ENCODE data around the gene SLC10A1.

The SLC10A1 gene

DNA sequence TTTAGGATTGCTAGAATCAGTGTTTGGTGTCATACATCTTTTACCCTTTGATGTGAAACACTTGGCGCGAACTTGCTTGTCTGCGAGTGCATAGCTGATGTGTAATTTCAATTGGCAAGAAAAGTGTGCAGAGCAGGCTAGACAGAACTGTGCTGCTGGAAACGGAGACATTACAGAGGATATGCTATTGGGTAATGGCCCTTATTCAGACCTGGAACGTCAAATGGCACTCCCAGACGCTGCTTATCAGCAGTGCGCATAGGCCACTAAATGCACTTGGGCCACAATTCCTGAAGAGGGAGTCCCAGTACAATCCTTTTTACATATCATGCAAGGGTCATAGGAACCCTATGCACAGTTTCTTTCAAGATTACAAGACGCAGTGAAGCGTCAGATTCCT, 15.7 kb upstream of the SLC10A1 start:
- peak; percentile 38 for DNase-seq
- in situ Hi-C loops (cut with MboI; ENCODE audit: low pct_unique_long_range_greater_than_20kb, low sequenced_read_pairs): loop anchor here (25.0 kb wide), 1 partner anchor 500 kb away; no protein-coding TSS in a partner anchor

- no peak for DNase-seq
- in situ Hi-C loops (cut with MboI; ENCODE audit: low pct_unique_long_range_greater_than_20kb, low sequenced_read_pairs): loop anchor here (25.0 kb wide), 1 partner anchor 500 kb away; no protein-coding TSS in a partner anchor
Measured at GRCh38 chr14:69811868-69812252, 14.8 kb upstream of the SLC10A1 start.

GRCh38 chr14:69811227-69811867, 14.3 kb upstream of the SLC10A1 start:
- no peak for DNase-seq
- in situ Hi-C loops (cut with MboI; ENCODE audit: low pct_unique_long_range_greater_than_20kb, low sequenced_read_pairs): loop anchor here (25.0 kb wide), 1 partner anchor 501 kb away; no protein-coding TSS in a partner anchor

DNA sequence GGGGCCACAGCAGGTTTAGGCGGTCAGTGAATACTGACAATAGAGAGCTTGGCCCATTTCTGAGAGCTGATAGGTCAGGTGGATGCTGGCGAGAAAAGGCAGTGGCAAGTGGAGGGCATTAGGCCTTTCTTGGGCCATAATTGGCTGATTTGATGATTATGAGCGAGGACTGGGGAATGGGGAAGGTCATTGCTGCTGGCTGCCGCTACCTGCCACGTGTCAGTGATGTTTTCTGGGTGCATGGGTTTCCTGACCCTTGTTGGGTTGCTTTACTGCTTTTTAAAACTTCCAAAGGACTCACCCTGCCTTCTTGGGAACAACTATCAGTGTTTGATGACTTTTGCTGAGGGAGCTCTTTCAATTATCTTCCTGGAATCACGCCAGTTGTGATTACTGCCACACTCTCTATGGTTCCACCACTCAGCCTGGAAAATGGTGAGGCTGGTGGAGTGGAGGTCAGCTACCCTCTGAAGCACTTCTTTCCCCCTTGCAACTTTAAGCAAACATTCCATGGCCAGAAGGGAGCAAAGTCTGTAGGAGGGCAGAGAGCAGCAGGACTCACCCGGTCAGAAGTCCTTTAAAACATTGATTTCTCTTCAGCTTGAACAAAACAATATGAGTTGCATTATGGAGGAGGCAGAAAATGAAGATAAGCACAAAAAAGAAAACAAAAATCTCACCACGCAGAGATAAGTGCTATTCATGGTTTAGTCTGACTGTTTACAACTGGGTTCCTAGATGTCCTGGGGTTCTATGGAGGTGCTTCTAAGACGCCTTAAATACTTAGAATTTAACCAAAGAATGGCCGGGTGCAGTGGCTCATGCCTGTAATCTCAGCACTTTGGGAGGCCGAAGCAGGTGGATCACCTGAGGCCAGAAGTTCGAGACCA, 12.1 kb upstream of the SLC10A1 start:
- in situ Hi-C loops (cut with MboI; ENCODE audit: low pct_unique_long_range_greater_than_20kb, low sequenced_read_pairs): loop anchor here (25.0 kb wide), 1 partner anchor 503 kb away; no protein-coding TSS in a partner anchor

GRCh38 chr14:69807192-69807591, 10.2 kb upstream of the SLC10A1 start:
- DNase-seq: no peak
- in situ Hi-C loops (cut with MboI; ENCODE audit: low pct_unique_long_range_greater_than_20kb, low sequenced_read_pairs): loop anchor here (25.0 kb wide), 1 partner anchor 505 kb away; no protein-coding TSS in a partner anchor

More for the DNA sequence above, 12.1 kb upstream of the SLC10A1 start:
- no peak for DNase-seq

DNA sequence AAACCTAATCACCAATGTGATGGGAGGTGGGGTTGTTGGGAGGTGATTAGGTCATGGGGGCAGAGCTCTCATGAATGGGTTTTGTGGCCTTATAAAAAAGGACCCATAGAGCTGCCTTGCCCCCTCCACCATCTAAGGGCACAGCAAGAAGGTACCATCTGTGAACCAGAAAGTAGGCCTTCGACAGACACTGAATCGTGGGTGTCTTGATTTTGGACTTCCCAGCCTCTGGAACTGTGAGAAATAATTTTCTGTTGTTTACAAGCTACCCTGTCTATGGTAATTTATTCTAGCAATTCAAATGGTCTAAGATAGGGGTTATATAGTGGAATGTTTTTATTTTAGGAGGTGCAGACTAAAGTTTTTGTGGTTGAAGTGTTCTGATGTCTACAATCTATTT, 7.9 kb upstream of the SLC10A1 start:
- DNase-seq: no peak
- in situ Hi-C loops (cut with MboI; ENCODE audit: low pct_unique_long_range_greater_than_20kb, low sequenced_read_pairs): loop anchor here (25.0 kb wide), 1 partner anchor 507 kb away; no protein-coding TSS in a partner anchor

DNA sequence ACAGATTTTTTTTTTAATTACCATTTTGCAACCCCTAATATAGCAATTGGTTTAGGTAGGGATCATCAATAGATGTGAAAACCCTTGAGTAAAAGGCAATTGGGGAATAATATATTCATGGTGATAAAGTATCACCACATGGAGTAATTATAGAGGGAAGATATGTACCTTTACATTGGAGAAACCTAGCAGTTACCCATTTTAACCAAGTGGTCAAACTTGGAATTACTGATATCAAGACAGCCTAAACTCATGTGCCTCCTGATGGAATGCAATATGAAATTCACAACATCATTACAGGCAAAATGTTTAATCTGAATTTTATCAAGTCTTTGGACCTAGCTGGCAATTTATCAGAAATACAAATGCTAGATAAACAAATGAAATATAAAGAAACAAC, 6.7 kb upstream of the SLC10A1 start:
- no peak for DNase-seq
- in situ Hi-C loops (cut with MboI; ENCODE audit: low pct_unique_long_range_greater_than_20kb, low sequenced_read_pairs): loop anchor here (25.0 kb wide), 1 partner anchor 509 kb away; no protein-coding TSS in a partner anchor

- in situ Hi-C loops (cut with MboI; ENCODE audit: low pct_unique_long_range_greater_than_20kb, low sequenced_read_pairs): no loop called here
- no peak for DNase-seq
Measured at GRCh38 chr14:69798339-69798735, 1.3 kb upstream of the SLC10A1 start.

- no peak for DNase-seq
- in situ Hi-C loops (cut with MboI; ENCODE audit: low pct_unique_long_range_greater_than_20kb, low sequenced_read_pairs): no loop called here
Measured at GRCh38 chr14:69797573-69798338, 715 bp upstream of the SLC10A1 start.

- in situ Hi-C loops (cut with MboI; ENCODE audit: low pct_unique_long_range_greater_than_20kb, low sequenced_read_pairs): no loop called here
- DNase-seq: no peak
Measured at GRCh38 chr14:69795691-69796090, 1.4 kb downstream of the SLC10A1 start.

DNA sequence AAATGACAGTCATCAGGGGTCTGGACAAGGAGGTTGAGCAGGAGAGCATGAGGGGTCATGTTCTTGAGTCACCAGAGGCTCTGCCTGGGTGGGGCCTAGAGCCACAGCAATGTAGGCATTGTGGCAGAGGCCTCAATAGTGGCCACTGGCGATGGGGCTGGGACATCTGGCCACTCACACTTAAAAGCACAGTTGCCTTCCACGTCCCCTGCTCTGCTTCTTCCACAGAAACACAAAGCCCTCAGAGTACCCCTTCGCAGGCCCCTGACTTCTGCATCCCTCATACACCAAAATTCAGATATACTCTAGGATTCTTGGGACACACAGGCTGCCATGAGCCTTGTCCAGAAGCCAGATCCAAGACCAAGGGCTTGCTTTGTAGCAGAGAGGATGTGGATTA, 2.2 kb downstream of the SLC10A1 start:
- in situ Hi-C loops (cut with MboI; ENCODE audit: low pct_unique_long_range_greater_than_20kb, low sequenced_read_pairs): no loop called here
- no peak for DNase-seq

DNA sequence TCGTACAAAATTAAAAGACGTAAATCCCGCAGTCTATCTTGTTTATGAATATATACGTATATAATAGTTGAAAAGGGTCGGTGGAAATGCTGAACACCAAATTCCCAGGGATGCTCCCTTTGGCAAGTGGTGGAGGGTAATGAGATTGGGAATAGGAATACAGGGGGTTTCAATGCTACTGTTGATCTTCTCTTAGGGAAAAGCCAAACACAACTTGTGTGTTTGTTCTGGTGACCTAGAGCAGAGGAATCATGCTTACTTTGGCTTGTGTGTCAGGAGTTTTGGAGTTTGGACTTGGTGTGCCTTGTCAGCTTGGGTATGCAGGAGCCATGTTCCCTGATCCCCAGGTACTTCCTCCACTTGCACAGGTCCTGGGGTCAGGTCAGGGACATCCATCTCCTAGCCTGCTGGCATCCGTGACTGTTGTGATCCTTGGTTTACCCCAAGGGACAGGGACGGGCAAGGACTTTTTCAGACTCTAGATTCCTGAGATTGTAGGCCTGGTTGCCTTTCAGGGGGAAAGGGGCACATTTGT, 4.1 kb downstream of the SLC10A1 start:
- in situ Hi-C loops (cut with MboI; ENCODE audit: low pct_unique_long_range_greater_than_20kb, low sequenced_read_pairs): no loop called here

DNA sequence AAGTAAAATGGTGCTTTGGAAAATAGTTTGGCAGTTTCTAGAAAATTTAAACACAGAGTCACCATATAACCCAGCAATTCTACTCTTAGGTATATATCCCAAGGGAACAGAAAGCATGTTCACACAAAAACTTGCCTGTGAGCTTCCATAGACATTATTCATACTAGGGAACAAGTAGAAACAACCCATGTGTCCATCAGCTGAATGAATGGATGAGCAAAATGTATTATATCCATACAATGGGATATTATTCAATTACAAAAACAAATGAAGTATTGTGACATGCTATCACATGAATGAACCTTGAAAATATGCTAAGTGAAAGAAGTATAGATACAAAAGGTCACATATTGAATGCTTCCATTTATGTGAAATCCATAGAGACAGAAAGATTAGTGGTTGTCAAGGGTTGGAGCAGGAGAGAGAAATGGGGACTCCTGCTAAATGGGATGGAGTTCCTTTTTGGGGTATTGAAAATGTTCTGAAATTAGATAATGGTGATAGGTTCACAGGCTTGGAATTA, 7.9 kb downstream of the SLC10A1 start:
- in situ Hi-C loops (cut with MboI; ENCODE audit: low pct_unique_long_range_greater_than_20kb, low sequenced_read_pairs): no loop called here
- DNase-seq: no peak

More for the DNA sequence above, 4.1 kb downstream of the SLC10A1 start:
- DNase-seq: no peak

- DNase-seq: no peak
- in situ Hi-C loops (cut with MboI; ENCODE audit: low pct_unique_long_range_greater_than_20kb, low sequenced_read_pairs): no loop called here
Measured at GRCh38 chr14:69786603-69787002, 10.4 kb downstream of the SLC10A1 start.

DNA sequence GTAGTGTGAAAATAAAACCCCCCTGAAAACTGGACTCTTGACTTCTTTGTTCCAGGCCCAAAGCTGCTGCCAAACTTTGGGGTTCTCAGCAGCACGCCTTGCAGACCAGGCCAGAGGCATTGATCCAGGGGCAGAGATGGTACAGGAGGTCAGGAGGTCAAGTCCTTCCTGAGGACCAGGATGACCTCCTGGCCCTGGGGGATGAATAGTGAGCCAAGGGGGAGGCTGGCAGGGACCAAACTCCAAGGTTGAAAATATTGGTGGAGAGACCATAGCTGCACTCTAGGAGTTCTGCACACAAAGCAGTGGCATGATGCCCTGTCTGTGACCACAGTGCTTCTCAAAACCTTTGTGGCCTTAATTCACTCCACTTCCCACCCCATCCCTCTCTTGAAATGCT, 12.1 kb downstream of the SLC10A1 start:
- DNase-seq: no peak
- in situ Hi-C loops (cut with MboI; ENCODE audit: low pct_unique_long_range_greater_than_20kb, low sequenced_read_pairs): no loop called here

- no peak for DNase-seq
- in situ Hi-C loops (cut with MboI; ENCODE audit: low pct_unique_long_range_greater_than_20kb, low sequenced_read_pairs): no loop called here
Measured at GRCh38 chr14:69780952-69781351, 16.1 kb downstream of the SLC10A1 start.

- in situ Hi-C loops (cut with MboI; ENCODE audit: low pct_unique_long_range_greater_than_20kb, low sequenced_read_pairs): no loop called here
- DNase-seq: no peak
Measured at GRCh38 chr14:69780092-69780491, 16.9 kb downstream of the SLC10A1 start.

GRCh38 chr14:69779088-69779487, 18.0 kb downstream of the SLC10A1 start:
- no peak for DNase-seq
- in situ Hi-C loops (cut with MboI; ENCODE audit: low pct_unique_long_range_greater_than_20kb, low sequenced_read_pairs): no loop called here

DNA sequence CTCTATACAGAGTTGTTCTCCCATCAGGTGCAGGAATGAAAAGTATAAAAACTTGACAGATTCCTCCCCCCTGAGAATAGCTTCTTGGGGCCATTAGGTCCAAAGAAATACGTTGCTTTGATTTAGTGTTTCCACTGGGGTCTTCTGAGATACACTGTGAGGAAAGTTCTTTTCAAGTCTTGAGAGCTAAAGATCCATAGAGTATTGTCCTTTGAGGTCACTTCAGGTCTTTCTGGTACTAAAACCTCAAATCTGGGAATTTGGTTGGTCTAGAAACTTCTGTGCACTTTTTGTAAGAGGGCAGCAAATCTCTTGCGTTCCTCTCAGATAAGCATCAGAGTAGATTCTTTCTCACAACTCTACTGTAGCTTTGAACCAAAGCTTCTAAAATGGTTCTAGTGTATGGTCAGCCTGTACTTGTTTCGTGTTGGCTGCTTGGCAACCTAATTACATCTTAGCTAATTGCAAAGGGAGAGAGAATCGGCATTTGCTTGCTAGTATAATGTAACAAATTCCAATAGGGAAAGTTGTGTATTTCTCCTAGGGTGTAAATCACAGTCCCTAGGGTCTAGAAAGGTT, 20.1 kb downstream of the SLC10A1 start:
- in situ Hi-C loops (cut with MboI; ENCODE audit: low pct_unique_long_range_greater_than_20kb, low sequenced_read_pairs): no loop called here

More for the DNA sequence above, 20.1 kb downstream of the SLC10A1 start:
- no peak for DNase-seq

Measured in KBM-7 (cell line).